Measurements from ENCODE around the gene PADI2. TPM values are rescaled to one million over a fixed set of nuclear protein-coding genes. Genes with fewer than 3 reads are reported as not detected.

PADI2 gene
- total RNA-seq, 2 experiments from 2014 or later = 0.06 TPM; not detected in 1

DNA sequence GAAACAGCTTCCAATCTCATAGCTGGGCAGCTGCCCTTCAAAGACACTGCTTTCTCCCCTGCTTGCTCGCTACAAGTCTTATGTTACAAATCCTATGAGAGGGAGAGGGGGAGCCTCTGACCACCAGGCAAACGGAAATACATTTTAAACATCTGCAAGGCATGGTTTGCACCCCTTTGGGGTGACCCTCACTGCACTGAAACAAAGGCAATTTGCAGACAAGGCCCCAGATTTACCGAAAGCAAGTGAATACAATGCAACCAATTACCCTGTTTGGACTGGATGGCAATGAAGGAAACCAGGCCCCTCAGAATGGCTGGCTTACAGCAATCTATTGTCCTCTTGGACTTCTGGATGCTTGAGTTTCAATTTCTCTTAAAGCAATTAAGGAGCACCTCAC, 95.7 kb downstream of the PADI2 start:
- Mint-ChIP-seq H3K9me3 (no peaks in the 10 kb centered on the region), H3K36me3 (peaks cover 9% of the 10 kb centered on the region), H3K27me3 (no peaks in the 10 kb centered on the region), H3K4me3 (no peak overlapping the region), H3K27ac (no peak overlapping the region), H3K4me1 (peaks cover 8% of the 10 kb centered on the region)
- no peak for DNase-seq

DNA sequence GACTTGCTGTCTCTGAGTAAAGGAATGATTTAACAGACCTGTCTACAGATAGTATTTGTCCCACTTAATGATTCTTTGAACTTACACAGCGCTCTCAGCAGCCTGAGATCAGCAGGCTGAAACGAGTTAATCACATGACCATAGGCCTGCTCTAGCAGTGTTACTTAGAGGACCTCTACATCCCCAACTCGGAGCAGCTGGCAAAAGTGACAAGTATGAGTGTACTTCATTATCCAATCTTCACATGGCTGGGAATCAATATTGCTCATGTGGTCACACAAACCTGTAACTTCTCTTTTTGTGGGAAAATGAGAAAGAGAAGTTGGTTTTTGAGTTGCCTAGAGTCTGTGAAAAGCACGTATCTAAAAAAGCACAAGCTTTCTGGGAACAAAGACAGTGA, 96.1 kb downstream of the PADI2 start:
- Mint-ChIP-seq H3K4me3 (no peak overlapping the region), H3K27ac (no peak overlapping the region), H3K36me3 (peaks cover 9% of the 10 kb centered on the region), H3K27me3 (no peaks in the 10 kb centered on the region), H3K9me3 (no peaks in the 10 kb centered on the region), H3K4me1 (peaks cover 8% of the 10 kb centered on the region)
- no peak for DNase-seq

DNA sequence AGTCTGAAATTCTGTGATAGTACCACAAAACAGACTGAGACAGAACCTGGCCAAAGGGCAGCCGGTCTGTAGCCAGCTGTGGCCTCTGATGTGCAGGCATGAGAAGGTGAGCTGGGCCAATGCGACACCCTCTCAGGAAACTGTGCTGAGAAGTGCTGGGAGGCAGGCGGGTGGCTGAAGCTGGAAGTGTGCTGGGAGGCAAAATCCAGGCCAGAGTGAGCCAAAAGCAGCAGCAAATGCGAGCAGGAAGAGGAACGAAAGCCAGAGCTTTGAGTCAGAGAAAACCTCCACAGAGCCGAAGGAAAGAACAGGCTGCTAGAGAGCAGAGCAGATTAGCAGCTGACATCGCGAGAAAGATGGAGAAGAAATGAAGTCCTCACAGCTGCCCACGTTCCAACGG, 97.4 kb downstream of the PADI2 start:
- H3K4me3 Mint-ChIP-seq = no peak overlapping the region

DNA sequence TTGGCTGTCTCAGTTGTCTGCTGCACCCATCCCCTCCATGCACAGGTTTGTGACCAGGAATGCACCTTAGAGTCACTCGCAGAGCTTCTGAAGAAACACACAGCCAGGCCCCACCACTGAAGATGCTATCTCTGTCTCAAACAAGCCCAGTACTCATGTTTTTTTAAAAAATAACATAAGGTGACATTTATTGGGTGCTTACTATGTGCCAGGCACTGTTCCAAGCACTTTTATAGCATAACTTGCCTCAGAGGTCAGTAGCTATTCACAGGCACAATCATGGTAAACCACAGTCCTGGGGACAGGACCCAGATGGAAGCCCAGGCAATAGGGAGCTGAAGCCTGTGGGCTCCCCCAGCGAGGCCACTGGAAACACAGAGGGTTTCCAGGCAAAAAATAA, 98.7 kb downstream of the PADI2 start:
- Mint-ChIP-seq H3K9me3 (no peaks in the 10 kb centered on the region), H3K4me3 (no peak overlapping the region), H3K4me1 (peaks cover 8% of the 10 kb centered on the region), H3K36me3 (peaks cover 9% of the 10 kb centered on the region), H3K27me3 (no peaks in the 10 kb centered on the region), H3K27ac (peak overlapping the region; percentile 42)
- no peak for DNase-seq

More for the DNA sequence above, 97.4 kb downstream of the PADI2 start:
- Mint-ChIP-seq H3K4me1 (peaks cover 8% of the 10 kb centered on the region), H3K27ac (no peak overlapping the region), H3K27me3 (no peaks in the 10 kb centered on the region), H3K9me3 (no peaks in the 10 kb centered on the region), H3K36me3 (peaks cover 9% of the 10 kb centered on the region)
- no peak for DNase-seq

DNA sequence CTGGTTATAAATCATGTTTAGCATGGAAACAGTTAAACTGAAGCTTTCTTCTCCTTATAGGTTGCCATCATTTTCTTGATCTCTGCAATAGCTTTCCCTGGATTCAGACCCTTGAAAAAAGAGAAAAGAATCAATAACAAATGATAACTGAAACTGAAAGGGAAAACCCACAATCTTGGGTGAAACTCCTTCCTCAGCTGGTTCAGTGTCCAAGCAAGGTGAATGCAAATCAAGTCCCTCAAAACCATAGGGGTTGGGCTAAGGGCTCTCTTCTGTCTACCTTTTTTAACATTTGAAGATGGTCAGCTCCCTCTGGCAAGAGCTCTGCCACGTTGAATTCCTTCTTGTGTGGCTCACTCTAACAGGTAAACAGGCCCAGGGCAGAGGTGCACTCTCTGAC, 100.4 kb downstream of the PADI2 start:
- H3K36me3 Mint-ChIP-seq = peaks cover 9% of the 10 kb centered on the region
- peaks cover 8% of the 10 kb centered on the region for H3K4me1 Mint-ChIP-seq
- no peaks in the 10 kb centered on the region for H3K9me3 Mint-ChIP-seq
- H3K4me3 Mint-ChIP-seq = no peak overlapping the region
- H3K27me3 Mint-ChIP-seq = no peaks in the 10 kb centered on the region
- peak overlapping the region; percentile 73 for H3K27ac Mint-ChIP-seq
- no peak for DNase-seq

DNA sequence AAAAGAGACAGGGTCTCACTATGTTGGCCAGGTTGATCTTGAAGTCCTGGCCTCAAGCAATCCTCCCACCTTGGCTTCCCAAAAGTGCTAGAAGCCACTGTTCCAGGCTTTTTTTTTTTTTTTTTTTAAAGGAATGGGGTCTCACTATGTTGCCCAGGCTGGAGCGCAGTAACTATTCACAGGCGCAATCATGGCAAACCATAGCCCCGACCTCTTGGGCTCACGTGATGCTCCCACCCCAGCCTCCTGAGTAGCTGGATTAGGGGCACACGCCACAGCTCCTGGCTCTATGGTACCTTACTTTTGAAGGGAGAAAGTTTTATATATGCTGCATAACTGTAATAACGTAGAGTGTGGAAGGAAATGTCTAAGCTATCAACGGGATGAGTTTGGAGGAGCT, 101.8 kb downstream of the PADI2 start:
- Mint-ChIP-seq H3K4me1 (peaks cover 8% of the 10 kb centered on the region), H3K9me3 (no peaks in the 10 kb centered on the region), H3K27ac (no peak overlapping the region), H3K27me3 (no peaks in the 10 kb centered on the region), H3K4me3 (no peak overlapping the region), H3K36me3 (peaks cover 9% of the 10 kb centered on the region)
- DNase-seq = no peak

Other genes with a start within 250 kb of the PADI2 start
- gene RNU1-2, start 223.5 kb downstream of the PADI2 start, total RNA-seq = 100 to 1,000 TPM; 874 to 961 TPM
- gene CROCC, start 197.5 kb downstream of the PADI2 start, total RNA-seq = 10 to 100 TPM; 24.7 to 26.3 TPM
- not detected for gene MFAP2, start 138.8 kb downstream of the PADI2 start, total RNA-seq
- 10 to 100 TPM; 24.3 to 26.8 TPM for gene ATP13A2, start 107.5 kb downstream of the PADI2 start, total RNA-seq
- gene SDHB, start 65.4 kb downstream of the PADI2 start, total RNA-seq = 100 to 1,000 TPM; 144 to 171 TPM
- gene PADI1, start 85.7 kb upstream of the PADI2 start, total RNA-seq = not detected
- not detected for gene PADI3, start 129.6 kb upstream of the PADI2 start, total RNA-seq
- 1 to 10 TPM; 3.7 to 4.2 TPM for gene PADI4, start 188.7 kb upstream of the PADI2 start, total RNA-seq